ENCODE results near the gene PLXNB2.

DNA sequence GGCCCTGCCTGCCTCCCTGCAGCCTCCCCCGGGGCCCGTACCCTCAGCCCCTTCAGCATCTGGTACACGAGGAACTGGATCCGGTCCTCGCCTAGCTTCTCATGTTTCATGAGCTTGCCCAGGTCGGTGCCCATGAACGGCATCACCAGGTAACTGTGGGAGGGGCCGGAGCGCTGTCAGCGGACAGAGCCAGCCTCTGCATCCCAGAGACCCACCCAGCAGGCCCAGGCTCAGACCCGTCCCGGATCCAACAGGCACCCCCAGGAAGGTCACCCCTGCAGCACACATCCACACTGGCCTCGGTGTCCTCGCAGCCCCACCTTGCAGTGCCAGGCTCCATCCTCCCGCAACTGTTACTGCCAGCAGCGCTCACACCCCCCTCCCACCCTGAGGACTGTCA lies 50.4 kb downstream of the PLXNB2 start:
- no peak for TF ChIP-seq ZFX (IDR thresholded peaks at IDR 0.05)
- TF ChIP-seq, protein P1, sequence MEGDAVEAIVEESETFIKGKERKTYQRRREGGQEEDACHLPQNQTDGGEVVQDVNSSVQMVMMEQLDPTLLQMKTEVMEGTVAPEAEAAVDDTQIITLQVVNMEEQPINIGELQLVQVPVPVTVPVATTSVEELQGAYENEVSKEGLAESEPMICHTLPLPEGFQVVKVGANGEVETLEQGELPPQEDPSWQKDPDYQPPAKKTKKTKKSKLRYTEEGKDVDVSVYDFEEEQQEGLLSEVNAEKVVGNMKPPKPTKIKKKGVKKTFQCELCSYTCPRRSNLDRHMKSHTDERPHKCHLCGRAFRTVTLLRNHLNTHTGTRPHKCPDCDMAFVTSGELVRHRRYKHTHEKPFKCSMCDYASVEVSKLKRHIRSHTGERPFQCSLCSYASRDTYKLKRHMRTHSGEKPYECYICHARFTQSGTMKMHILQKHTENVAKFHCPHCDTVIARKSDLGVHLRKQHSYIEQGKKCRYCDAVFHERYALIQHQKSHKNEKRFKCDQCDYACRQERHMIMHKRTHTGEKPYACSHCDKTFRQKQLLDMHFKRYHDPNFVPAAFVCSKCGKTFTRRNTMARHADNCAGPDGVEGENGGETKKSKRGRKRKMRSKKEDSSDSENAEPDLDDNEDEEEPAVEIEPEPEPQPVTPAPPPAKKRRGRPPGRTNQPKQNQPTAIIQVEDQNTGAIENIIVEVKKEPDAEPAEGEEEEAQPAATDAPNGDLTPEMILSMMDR (conservative IDR thresholded peaks at IDR 0.05), result no peak
